Ascending aorta (tissue), 2 donors: Measurements from ENCODE around the gene TMEM183A. TPM values are rescaled to one million over a fixed set of nuclear protein-coding genes. Genes with fewer than 3 reads are reported as not detected.
"Not testable (repeated sequence)": the region's sequence is repeated elsewhere in the genome, so short reads cannot be mapped to it uniquely, and the experiment has no call there.

Source experiments
- DNase-seq, 2 donors: peaks; one replicate each; pipeline ENCODE4 v3.0.0-alpha.2; 2019; ENCODE audit warnings: low spot score in 2 of 2
- H3K27ac ChIP-seq, 2 donors: fragments of 200-600 bp; sonication (generic); one replicate each; pipeline ENCODE4 v1.5.1; 2016 to 2017; ENCODE audit warnings: mild to moderate bottlenecking in 1 of 2
- H3K27me3 ChIP-seq: fragments of 200-600 bp; sonication (generic); one replicate; pipeline ENCODE4 v1.5.1; 2017
- H3K36me3 ChIP-seq, 2 donors: fragments of 200-600 bp; sonication (generic); one replicate each; pipeline ENCODE4 v1.5.1; 2016
- H3K4me1 ChIP-seq, 2 donors: fragments of 200-600 bp; sonication (generic); one replicate each; pipeline ENCODE4 v1.5.1; 2016 to 2017; ENCODE audit warnings: mild to moderate bottlenecking in 1 of 2
- H3K4me3 ChIP-seq, 2 donors: fragments of 200-600 bp; sonication (generic); one replicate each; pipeline ENCODE4 v1.5.1; 2016 to 2017; ENCODE audit warnings: mild to moderate bottlenecking in 1 of 2
- H3K9me3 ChIP-seq, 2 donors: fragments of 200-600 bp; sonication (generic); one replicate each; pipeline ENCODE4 v1.5.1; 2016
- CTCF ChIP-seq, 3 experiments: fragments of 200-600 bp in 2 of 3; fragments of 450-650 bp in 1 of 3; sonication (generic) in 2 of 3; IDR thresholded peaks; one replicate each; pipeline ENCODE4 v1.5.1; 2016 to 2019; ENCODE audit warnings: antibody characterized with exemption in 3 of 3, mild to moderate bottlenecking in 1 of 3, moderate library complexity in 1 of 3
- intact Hi-C: fragments of 100-400 bp; cut with DNase I; formaldehyde crosslinking; loops from one replicate; pipeline ENCODE4 v1.15.1; 2023
- total RNA-seq: library from RNA; depleted of rRNA; stranded (reverse); fragments of >200 nt; gene quantifications from one replicate; pipeline ENCODE4 v1.1.0, GENCODE V29; 2016

Gene TMEM183A
- total RNA-seq, 1 donor from 2014 or later: 44.6 TPM

GRCh38 chr1:203002951-203003350 is 4.2 kb upstream of the TMEM183A start:
- intact Hi-C loops: no loop called here
- H3K36me3 ChIP-seq: no peaks in the 10 kb centered on the region
- no peaks in the 10 kb centered on the region for H3K9me3 ChIP-seq
- no peak for DNase-seq
- H3K27me3 ChIP-seq: no peaks in the 10 kb centered on the region
- H3K4me3 ChIP-seq: no peak overlapping the region
- no peak for TF ChIP-seq CTCF (IDR thresholded peaks at IDR 0.05)
- H3K4me1 ChIP-seq: peaks cover 0 to under 1% of the 10 kb centered on the region in 2 donors
- H3K27ac ChIP-seq: no peak overlapping the region

GRCh38 chr1:203005395-203006142 is 1.6 kb upstream of the TMEM183A start:
- H3K27ac ChIP-seq, H3K9me3 ChIP-seq: not testable (repeated sequence)
- intact Hi-C loops: loop anchor here (2.0 kb wide), 4 partner anchors 39 to 199 kb away; partner anchors contain the start of genes ADIPOR1, CYB5R1 and RABIF

GRCh38 chr1:203009185-203009584 is 2.0 kb downstream of the TMEM183A start:
- intact Hi-C loops: loop anchor here (1.0 kb wide), 1 partner anchor 30 kb away; no protein-coding TSS in a partner anchor
- TF ChIP-seq CTCF (IDR thresholded peaks at IDR 0.05): no peak
- peaks cover 26 to 51% of the 10 kb centered on the region in 2 donors for H3K36me3 ChIP-seq

More at GRCh38 chr1:203005395-203006142, 1.6 kb upstream of the TMEM183A start:
- not testable (repeated sequence) for DNase-seq, H3K27me3 ChIP-seq, H3K4me3 ChIP-seq
- Histone ChIP-seq H3K36me3 (peaks cover 8 to 17% of the 10 kb centered on the region in 2 donors), H3K4me1 (peaks cover 6 to 14% of the 10 kb centered on the region in 2 donors)

GRCh38 chr1:203011582-203011981 is 4.4 kb downstream of the TMEM183A start:
- H3K9me3 ChIP-seq: no peaks in the 10 kb centered on the region
- H3K4me3 ChIP-seq: no peak overlapping the region
- intact Hi-C loops: no loop called here
- peaks cover 6 to 14% of the 10 kb centered on the region in 2 donors for H3K4me1 ChIP-seq
- H3K36me3 ChIP-seq: peaks cover 50 to 75% of the 10 kb centered on the region in 2 donors
- no peak for TF ChIP-seq CTCF (IDR thresholded peaks at IDR 0.05)
- H3K27ac ChIP-seq: no peak overlapping the region
- no peaks in the 10 kb centered on the region for H3K27me3 ChIP-seq
- DNase-seq: no peak

More at GRCh38 chr1:203009185-203009584, 2.0 kb downstream of the TMEM183A start:
- H3K4me1 ChIP-seq: peaks cover 6 to 14% of the 10 kb centered on the region in 2 donors
- no peaks in the 10 kb centered on the region for H3K27me3 ChIP-seq
- no peak overlapping the region for H3K27ac ChIP-seq
- no peak for DNase-seq
- H3K4me3 ChIP-seq: peak overlapping the region in 1 of 2 donors; percentile 78
- H3K9me3 ChIP-seq: no peaks in the 10 kb centered on the region

GRCh38 chr1:203017061-203017460 is 9.9 kb downstream of the TMEM183A start:
- peaks cover 85 to 100% of the 10 kb centered on the region in 2 donors for H3K36me3 ChIP-seq
- TF ChIP-seq CTCF (IDR thresholded peaks at IDR 0.05): no peak
- H3K9me3 ChIP-seq: no peaks in the 10 kb centered on the region
- intact Hi-C loops: no loop called here
- no peak for DNase-seq
- no peak overlapping the region for H3K27ac ChIP-seq
- no peak overlapping the region for H3K4me3 ChIP-seq
- no peaks in the 10 kb centered on the region for H3K4me1 ChIP-seq
- no peaks in the 10 kb centered on the region for H3K27me3 ChIP-seq

- H3K9me3 ChIP-seq: no peaks in the 10 kb centered on the region
- TF ChIP-seq CTCF (IDR thresholded peaks at IDR 0.05): no peak
- peaks cover 89 to 98% of the 10 kb centered on the region in 2 donors for H3K36me3 ChIP-seq
- no peak for DNase-seq
- H3K27ac ChIP-seq: no peak overlapping the region
- intact Hi-C loops: no loop called here
- no peaks in the 10 kb centered on the region for H3K27me3 ChIP-seq
- H3K4me1 ChIP-seq: no peaks in the 10 kb centered on the region
- H3K4me3 ChIP-seq: no peak overlapping the region
These were observed 10.5 kb downstream of the TMEM183A start for GRCh38 chr1:203017692-203018091.

- H3K4me1 ChIP-seq, H3K27me3 ChIP-seq, H3K4me3 ChIP-seq, intact Hi-C loops, H3K9me3 ChIP-seq, DNase-seq, H3K27ac ChIP-seq: not testable (repeated sequence)
- H3K36me3 ChIP-seq: peaks cover 43 to 57% of the 10 kb centered on the region in 2 donors
These were observed 15.7 kb downstream of the TMEM183A start for GRCh38 chr1:203022855-203023254.
